ENCODE data around the gene CHTOP.
A peak's percentile ranks its signal among the peaks of the same experiment; 100 is the strongest.
"Not testable (repeated sequence)": the region's sequence is repeated elsewhere in the genome, so short reads cannot be mapped to it uniquely, and the experiment has no call there.

Gene CHTOP

DNA sequence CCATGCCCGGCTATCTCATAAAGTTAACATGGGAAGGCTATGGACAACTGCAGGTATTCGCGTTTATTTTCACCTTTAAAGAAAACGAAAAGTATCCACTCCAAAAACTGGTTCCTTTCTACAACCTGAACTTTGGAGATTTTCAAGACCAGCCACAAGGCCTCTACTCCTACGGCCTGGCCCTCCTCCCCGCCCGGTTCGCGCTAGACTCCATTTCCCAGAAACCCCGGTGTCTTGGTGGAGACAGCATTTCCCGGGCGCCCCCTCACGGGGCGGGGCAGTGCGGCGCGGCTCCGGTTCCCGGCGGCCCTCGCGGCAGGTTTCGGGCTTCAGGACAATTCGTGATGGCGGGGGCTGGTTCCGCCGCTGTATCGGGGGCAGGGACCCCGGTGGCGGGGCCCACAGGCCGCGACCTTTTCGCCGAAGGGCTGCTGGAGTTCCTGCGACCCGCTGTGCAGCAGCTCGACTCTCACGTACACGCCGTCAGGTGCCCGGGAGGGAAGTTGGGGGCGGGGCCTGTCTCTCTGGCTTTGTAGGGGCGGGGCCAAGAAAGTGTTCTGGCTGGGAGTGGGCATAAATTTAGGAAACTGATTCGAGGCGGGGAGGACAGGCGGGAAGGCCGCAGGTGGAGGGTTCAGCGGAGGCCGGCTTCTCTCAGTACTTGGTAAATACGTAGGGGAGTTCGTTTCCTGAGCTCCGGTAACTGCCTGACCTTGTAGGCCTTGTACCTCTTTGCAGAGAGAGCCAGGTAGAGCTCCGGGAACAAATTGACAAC is 24.7 kb downstream of the CHTOP start, which contains the start of gene SNAPIN:
Gene SNAPIN (plus strand): TSS at position 304 of the 775 bp plus-strand sequence. CDS start 41 bp downstream, at position 345.
- peak; percentile 65 to 83 for DNase-seq (ENCODE audit: extremely low read depth in 1 of 2, low read depth in 1 of 2)

DNA sequence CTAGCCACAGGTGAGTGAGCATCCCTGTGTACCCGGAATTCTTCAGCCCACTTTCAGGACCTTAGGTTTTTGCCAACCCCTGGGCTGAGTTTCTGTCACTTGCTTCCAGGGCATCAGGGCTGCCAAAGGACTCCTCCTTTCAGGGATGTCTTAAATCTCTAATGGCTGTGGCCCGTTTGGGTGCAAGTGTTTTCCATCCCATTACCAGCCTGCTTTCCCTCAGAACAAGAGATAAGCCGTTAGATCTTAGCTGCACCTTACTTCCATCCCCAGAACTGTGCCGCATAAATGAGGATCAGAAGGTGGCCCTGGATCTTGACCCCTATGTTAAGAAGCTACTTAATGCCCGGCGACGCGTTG is 25.3 kb downstream of the CHTOP start:
- DNase-seq (ENCODE audit: extremely low read depth in 1 of 2, low read depth in 1 of 2), result no peak

DNA sequence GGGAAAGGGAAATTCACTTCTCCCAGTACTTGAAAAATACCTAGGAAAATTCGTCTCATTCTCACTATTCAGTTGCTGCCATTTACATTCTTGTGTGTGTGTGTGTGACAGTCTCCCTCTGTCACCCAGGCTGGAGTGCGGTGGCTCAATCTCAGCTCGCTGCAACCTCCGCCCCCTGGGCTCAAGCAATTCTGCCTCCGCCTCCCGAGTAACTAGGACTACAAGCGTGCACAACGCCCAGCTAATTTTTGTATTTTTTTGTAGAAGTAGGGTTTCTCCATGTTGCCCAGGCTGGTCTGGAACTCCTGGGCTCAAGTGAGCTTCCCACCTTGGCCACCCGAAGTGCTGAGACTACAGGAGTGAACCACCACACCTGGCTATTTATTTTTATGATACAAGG is 25.8 kb downstream of the CHTOP start:
- no peak for DNase-seq (ENCODE audit: extremely low read depth in 1 of 2, low read depth in 1 of 2)

DNA sequence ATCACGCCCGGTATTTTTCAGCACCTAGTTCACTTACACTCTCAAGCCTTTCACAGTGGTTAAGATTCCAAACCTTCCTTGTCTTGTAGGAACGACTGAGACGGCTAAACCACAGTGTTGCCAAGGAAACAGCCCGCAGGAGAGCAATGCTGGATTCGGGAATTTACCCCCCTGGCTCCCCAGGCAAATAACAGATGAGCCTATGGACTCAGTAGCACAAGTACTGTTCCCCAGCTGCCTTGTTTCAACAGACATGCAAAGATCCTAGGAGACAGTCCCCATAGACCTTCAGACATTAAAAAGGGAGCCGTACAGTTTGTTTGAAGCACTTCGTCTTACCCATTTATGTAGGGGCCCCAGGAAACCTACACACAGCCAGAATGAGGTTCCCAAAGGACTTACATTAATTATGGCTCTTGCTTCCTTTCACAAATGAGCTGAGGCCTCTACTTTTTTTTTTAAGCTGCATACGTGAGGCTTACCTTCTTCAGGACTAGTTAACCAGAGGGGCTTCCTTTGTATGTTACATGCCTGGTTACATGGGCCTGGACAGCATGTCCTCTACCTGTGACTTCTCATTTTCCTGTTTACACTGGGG is 27.3 kb downstream of the CHTOP start:
- no peak for DNase-seq (ENCODE audit: extremely low read depth in 1 of 2, low read depth in 1 of 2)

DNA sequence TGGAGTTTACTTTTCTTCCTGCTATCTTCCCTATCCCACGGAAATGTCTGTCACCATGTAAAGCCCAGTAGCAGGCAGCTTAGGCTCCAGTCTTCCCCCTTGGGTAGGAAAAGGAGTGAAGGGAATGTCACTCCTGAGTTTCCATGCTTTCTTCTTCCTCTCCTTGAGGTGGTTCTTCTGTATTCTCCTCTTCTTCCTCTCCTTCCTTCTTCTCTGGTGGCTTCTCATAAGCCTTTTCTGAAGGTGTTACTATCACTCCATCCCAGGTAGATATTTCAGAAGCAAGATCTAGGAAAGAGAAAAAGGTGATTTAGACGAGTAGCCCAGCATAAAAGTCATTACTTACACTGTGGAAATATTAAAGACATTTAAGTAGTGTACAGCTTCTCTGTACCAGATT is 28.4 kb downstream of the CHTOP start:
- DNase-seq (ENCODE audit: extremely low read depth in 1 of 2, low read depth in 1 of 2), result no peak

DNA sequence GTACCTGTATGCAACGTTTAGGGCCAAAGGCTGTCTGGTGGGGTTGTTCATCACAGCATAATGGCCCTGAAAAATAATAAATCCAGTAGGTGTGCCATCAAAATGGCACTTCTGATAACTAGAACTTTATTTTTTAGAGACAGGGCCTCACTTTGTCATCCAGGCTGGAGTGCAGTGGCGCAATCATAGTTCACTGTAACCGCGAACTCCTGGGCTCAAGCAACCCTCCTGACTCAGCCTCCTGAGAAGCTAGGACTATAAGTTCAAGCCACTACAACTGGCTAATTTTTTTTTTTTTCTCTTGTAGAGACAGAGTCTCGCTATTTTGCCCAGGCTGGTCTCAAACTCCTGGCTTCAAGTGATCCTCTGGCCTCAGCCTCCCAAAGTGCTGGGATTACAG is 29.3 kb downstream of the CHTOP start:
- DNase-seq (ENCODE audit: extremely low read depth in 1 of 2, low read depth in 1 of 2), result no peak

DNA sequence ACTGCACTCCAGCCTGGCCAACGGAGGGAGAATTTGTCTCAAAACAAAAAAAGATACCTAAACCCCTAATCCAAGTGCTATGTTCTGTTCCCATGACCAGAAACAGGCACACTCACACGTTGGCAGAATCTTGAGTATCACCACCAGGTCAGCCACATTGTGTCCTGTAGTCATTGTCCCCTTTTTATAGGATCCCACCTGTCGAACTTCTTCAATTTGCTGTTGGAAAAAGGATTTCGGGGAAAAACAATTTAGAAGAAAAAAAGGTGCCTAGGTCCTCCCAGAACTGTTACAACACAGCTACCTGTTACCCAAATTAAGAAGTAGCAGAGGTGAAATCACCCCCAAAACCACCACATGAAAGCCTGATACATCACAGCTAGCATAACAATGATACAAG is 33.6 kb downstream of the CHTOP start:
- no peak for DNase-seq (ENCODE audit: extremely low read depth in 1 of 2, low read depth in 1 of 2)

DNA sequence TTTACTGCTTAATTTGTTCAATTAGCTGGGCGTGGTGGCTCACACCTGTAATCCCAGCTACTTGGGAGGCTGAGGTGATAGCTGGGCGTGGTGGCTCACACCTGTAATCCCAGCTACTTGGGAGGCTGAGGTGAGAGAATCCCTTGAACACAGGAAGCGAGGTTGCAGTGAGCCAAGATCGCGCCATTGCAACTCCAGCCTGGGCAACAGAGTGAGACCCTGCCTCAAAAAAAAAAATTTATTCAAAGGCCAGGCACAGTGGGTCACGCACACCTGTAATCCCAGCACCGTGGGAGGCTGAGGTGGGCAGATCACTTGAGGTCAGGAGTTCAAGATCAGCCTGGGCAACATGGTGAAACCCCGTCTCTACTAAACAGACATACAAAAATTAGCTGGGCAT is 34.8 kb downstream of the CHTOP start:
- not testable (repeated sequence) for DNase-seq (ENCODE audit: extremely low read depth in 1 of 2, low read depth in 1 of 2)

DNA sequence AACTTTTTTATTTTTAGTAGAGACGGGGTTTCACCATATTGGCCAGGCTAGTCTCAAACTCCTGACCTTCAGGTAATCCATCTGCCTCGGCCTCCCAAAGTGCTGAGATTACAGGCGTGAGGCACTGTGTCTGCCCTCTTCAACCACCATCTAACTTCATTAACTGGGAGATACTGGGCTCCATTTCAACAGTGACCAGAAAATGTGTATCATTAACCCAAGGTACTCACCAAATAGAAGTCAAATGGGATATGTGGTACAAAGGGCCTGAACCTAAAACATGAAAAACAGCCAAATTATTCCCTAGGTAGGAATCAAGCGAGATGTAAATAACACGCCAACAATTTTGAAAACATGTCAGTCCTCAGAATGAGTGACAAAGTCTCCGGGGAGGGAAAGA is 35.7 kb downstream of the CHTOP start:
- no peak for DNase-seq (ENCODE audit: extremely low read depth in 1 of 2, low read depth in 1 of 2)

DNA sequence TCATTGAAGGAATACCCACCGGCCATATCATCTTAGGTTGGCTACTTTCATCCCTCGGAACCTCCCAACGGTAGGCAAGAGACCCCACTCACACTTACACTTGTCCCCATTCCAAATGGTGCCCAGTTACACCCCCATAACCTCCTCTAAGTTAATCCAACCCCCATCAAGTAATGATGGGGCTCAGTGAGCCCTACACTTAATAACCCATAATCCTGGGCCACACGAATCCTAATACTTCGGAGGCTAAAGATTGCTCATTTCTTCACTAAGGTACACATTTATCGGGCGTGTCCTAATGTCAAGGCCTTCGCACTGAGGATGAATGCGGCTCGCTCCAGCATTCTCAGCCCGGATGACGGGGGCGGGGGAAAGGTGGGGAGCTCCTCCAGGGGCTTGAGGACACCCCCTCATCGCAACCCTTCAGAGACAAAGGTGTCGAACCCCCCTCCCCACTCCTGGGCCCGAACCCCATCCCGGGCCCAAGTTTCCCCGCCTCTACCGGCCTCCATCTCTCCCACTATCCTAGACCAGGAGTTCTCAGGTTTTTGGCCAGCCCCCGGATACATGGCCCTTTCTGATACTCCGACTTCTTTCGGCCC is 36.5 kb downstream of the CHTOP start:
- DNase-seq (ENCODE audit: extremely low read depth in 1 of 2, low read depth in 1 of 2), result no peak

DNA sequence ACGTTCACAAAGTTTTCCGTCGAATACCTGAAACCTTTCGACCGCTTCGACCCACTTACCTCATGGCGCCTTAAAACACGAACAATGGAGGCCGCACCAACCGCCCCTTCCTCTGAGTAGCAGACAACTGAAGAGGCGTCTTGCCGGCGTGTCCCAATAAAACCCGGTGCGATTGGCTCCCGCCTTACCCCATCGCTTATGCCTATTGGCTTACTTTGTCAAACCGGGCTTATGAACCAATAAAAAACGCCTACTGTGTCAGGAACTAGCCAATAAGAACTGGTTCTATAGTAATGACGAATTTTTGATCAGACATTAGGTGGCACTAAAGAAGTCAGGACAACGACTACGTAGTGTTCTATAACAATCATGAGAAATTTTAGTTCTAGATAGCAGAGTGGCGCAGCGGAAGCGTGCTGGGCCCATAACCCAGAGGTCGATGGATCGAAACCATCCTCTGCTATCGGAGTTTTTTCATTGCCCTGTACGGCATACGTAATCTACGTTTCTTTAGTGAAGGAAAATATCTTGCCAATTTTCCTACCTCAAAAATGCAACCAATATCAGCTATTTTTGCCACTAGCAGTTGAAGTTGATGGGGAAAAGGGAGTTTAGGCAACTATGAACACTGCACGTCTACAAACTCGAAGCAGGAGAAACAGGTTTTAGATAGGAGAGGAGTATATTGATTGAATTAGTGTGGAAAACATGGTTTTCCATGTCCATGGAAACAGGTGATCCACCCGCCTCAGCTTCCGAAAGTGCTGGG is 37.2 kb downstream of the CHTOP start, which contains the start of gene ILF2:
Gene ILF2 (minus strand): TSS at position 135 of the 769 bp plus-strand sequence. CDS start 71 bp downstream, at position 64.
- peak; percentile 91 to 97 for DNase-seq (ENCODE audit: extremely low read depth in 1 of 2, low read depth in 1 of 2)

DNA sequence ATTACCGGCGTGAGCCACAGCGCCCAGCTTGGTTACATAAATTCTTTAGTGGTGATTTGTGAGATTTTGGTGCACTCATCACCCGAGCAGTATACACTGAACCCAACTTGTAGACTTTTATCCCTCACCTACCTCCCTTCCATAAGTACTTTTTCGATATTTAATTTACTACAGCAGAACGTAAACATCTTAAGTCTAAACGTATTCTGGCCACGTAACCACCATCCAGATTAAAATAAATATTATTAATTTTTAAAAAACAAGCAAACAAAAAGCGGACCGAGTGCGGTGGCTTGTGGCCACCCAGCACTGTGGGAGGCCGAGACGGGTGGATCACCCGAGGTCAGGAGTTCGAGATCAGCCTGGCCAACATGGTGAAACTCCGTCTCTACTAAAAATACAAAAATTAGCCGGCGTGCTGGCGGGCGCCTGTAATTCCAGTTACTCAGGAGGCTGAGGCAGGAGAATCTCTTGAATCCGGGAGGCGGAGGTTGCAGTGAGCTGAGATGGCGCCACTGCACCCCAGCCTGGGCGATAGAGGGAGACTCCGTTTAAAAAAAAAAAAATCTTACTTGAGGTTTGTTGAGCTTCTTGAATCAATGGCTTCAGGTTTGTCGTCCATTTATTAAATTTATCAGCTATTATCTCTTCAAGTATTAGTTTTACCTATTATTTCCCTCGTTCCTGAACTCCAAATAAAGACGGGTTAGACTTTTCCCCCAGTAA is 37.9 kb downstream of the CHTOP start:
- peak in 1 of 2 donors; percentile 8 for DNase-seq (ENCODE audit: extremely low read depth in 1 of 2, low read depth in 1 of 2)

DNA sequence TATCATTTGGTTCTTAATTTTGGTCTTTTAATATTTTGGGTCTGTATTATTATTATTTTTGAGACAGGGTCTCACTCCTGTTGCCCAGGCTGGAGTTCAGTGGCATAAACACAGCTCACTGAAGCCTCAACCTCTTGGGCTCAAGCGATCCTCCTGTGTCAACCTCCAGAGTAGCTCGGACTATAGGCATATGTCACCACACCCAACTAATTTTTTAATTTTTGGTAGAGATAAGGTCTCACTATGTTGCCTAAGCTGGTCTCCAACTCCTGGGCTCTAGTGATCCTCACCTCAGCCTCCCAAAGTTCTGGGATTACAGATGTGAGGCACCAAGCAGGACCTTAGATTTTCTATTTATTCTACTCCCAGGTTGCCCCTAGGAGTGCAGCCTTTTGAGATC is 39.6 kb downstream of the CHTOP start:
- no peak for DNase-seq (ENCODE audit: extremely low read depth in 1 of 2, low read depth in 1 of 2)

DNA sequence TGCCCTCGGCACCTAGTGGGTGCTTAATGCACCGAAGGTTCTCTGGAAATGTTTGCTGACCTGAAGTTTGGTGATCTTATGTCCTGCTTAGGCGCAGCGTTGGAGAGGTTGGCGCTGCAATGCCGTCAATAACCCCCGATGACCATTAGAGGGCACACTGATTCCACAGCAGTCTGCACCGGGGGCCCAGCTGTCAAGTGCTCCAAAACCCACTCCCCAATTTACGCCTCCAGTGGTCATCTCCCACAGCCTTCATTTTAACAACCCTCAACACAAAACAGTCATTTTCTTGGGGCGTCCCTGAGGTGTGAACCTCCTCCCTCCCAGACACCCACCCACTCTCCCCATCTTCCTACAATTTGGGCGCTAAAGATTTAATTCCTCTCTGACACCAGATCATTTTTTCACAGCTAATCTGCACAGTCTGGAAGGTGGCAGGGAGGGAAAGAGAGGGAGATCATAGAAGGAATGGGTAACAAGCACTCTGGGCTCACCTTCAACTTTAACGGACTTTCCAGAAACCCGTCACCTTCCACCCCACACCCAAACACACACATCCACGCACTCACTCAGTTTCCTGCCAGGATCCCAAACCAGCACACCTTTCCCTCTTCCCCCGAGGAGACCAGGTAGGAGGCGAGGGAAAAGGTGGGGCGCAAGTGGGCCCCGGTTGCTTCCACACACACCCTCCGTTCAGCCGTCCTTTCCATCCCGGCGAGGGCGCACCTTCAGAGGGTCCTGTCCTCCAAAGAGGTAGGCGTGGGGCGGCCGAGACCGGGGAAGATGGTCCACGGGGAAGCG is 44.1 kb downstream of the CHTOP start:
- peak in 1 of 2 donors; percentile 17 for DNase-seq (ENCODE audit: extremely low read depth in 1 of 2, low read depth in 1 of 2)

DNA sequence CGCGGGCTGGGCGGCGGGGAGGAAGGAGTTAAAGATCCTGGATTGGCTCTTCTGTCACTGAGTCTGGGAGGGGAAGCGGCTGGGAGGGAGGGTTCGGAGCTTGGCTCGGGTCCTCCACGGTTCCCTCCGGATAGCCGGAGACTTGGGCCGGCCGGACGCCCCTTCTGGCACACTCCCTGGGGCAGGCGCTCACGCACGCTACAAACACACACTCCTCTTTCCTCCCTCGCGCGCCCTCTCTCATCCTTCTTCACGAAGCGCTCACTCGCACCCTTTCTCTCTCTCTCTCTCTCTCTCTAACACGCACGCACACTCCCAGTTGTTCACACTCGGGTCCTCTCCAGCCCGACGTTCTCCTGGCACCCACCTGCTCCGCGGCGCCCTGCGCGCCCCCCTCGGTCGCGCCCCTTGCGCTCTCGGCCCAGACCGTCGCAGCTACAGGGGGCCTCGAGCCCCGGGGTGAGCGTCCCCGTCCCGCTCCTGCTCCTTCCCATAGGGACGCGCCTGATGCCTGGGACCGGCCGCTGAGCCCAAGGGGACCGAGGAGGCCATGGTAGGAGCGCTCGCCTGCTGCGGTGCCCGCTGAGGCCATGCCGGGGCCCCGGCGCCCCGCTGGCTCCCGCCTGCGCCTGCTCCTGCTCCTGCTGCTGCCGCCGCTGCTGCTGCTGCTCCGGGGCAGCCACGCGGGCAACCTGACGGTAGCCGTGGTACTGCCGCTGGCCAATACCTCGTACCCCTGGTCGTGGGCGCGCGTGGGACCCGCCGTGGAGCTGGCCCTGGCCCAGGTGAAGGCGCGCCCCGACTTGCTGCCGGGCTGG is 44.9 kb downstream of the CHTOP start, which contains the start of gene NPR1:
Gene NPR1 (plus strand): TSS at position 170 of the 818 bp plus-strand sequence. CDS start 421 bp downstream, at position 591.
- no peak for DNase-seq (ENCODE audit: extremely low read depth in 1 of 2, low read depth in 1 of 2)

DNA sequence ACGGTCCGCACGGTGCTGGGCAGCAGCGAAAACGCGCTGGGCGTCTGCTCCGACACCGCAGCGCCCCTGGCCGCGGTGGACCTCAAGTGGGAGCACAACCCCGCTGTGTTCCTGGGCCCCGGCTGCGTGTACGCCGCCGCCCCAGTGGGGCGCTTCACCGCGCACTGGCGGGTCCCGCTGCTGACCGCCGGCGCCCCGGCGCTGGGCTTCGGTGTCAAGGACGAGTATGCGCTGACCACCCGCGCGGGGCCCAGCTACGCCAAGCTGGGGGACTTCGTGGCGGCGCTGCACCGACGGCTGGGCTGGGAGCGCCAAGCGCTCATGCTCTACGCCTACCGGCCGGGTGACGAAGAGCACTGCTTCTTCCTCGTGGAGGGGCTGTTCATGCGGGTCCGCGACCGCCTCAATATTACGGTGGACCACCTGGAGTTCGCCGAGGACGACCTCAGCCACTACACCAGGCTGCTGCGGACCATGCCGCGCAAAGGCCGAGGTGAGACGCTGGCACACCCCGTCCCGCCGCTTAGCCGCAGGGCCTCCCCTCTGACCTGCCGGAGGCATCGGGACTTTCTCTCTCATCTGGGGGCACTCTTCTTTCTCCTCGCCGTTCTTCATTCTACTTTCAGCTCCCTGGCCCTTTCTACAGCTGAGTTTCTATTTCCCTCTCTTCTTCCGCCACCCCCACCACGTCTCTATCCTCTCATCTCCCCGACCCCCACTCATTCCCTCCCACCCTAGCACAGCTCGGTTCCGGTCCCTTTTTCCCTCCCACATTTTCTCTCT is 45.7 kb downstream of the CHTOP start:
- DNase-seq (ENCODE audit: extremely low read depth in 1 of 2, low read depth in 1 of 2), result peak in 1 of 2 donors; percentile 11

DNA sequence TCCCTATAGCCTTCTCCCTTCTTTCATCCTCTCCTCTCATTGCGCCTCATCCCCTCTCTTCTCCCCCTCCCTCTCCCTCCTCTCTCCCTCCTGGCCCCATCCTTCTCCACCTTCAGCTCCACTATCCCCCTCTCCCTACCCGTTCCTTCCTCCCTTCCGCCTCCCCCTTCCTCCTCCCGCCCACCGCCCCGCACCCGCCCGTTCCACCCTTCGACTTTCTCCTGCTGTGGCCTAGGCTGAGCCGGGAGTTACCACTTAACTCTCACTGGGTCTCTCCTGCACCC is 46.2 kb downstream of the CHTOP start:
- no peak for DNase-seq (ENCODE audit: extremely low read depth in 1 of 2, low read depth in 1 of 2)

DNA sequence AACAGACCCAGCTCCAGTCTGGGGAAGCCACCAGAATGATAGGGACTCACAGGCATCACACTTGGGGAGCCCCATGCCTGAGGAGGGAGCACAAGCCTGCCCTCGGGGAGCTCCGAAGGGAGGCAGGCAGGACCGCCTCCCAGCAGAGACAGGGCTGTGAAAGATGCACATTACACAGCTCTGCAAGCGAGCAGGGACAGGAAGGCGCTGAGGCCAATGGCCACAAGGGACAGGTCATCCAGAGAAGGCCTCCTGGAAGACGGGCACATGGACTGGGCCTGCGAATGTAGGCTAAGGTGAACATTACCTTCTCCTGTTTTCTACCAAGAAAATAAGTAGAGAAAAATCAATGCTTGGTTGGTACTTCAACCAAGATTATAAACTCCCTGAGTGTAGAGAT is 48.9 kb downstream of the CHTOP start:
- DNase-seq (ENCODE audit: extremely low read depth in 1 of 2, low read depth in 1 of 2), result no peak

All from activated CD8-positive, alpha-beta memory T cell treated with anti-CD3 and anti-CD28 coated beads for 1 hour (primary cell).